Measurements from ENCODE around the gene SORCS2. TPM values are rescaled to one million over a fixed set of nuclear protein-coding genes. Genes with fewer than 3 reads are reported as not detected.

SORCS2 gene
- polyA plus RNA-seq, 1 donor = 6.9 TPM

DNA sequence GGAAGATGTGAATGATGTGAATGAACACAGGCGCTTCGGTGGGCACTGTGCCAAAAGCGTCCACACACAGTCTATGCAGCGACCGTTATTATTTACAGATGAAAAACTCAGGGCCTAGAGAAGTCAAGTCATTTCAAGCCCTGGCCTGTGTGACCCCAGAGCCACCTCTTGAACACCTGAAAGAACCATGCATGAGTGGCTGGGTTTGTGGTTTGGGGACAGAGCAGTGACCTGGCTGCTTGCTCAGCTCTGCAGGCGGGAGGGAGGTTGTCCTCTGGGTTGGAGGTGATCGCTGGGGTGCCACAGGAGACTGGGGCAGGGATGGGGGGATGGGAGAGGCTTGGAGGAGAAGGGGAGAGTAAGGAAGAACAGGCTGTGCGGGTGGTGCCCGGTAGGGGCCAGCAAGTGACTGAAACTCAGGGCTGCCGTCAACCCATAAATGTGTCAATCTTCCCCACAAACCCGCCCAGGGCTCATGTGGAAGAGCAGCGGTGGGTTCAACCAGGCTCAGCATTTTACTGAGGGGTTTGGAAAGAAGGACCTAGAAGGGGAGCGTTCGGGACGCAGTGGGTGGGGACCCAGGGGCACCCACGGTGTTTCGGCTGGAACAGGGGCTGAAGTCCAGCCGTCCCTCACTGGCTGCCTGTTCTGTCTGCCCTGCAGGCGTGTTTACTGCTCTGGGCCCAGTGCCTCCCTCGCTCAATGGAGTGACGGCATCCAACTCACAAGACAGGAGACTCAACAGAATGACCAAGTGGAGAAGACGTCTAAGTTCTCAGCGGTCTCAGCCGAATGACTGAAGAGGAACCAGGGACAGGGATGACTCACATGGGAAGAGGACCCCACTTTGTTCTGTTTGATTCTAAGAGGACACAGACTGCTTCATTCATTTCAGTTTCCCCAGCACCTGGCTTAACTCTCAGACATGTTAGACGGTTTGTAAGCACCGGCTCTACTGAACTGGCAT lies 579.5 kb downstream of the SORCS2 start:
- no peak for DNase-seq

DNA sequence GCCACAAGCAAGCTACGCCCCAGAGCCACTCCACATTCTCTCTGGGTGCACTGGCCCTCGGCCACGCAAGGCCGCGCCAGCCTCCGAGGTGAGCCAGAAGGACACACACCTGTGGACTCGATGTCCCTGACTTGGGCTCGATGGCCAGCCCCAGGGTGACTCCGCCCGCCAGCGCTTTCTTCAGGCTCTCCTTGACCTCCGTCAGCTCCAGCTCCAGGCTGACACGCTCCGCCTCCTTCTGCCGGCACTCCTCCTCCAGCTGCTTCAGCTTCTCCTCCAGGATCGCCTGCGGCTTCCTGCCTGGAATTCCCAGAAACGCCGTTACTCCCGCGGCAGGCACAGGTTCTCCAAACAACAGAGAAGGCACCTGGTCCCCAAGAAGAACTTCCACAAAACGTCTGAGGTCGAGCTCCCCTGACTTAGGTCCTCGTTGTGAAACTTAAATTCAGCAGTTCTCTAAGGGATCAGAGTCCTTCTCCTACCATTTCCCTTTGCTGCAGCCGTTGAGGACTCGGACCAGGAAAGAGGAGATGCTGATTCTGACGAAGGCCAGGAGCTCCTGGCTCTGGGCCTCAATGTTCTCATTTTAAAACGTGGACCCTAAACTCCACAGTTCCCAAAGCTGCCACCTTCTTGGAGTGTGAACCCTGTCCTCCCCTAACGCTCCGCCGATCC lies 580.5 kb downstream of the SORCS2 start:
- DNase-seq = no peak

DNA sequence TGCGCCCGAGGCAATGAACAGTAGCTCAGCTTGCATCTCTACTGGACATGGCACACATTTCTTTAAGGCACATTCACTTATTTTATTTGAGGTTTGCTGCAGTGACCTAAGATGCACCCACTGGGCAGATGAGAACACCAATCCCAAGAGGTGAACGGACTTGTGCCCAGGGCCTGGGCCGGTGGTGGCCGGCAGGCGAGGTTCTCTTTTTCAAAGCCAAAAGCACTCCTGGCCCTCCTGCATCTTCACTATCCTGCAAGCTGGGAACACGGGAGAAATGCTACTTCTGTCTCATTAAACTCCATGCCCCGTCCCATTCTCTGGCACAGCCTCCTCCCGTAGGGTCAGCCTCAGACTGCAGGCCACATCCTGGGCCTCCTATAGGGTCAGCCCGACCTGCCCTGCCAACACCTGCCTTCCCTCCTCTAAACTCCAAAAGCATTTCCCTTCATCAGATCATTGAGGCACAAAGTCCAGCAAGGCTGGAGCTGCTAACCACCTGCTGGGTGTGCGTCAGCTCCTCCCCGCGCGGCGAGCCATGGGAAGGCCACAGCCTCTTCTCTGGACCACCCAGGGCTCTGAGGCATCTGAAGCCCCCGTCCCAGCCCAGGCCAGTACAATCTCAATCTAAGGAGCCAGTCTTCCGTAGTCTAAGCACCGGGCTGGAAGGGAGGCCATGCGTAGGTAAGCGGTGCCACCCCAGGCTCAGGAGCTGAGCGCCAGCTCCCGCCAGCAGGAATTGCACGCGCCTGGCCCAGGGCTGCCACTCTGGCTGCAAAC lies 581.3 kb downstream of the SORCS2 start:
- no peak for DNase-seq

DNA sequence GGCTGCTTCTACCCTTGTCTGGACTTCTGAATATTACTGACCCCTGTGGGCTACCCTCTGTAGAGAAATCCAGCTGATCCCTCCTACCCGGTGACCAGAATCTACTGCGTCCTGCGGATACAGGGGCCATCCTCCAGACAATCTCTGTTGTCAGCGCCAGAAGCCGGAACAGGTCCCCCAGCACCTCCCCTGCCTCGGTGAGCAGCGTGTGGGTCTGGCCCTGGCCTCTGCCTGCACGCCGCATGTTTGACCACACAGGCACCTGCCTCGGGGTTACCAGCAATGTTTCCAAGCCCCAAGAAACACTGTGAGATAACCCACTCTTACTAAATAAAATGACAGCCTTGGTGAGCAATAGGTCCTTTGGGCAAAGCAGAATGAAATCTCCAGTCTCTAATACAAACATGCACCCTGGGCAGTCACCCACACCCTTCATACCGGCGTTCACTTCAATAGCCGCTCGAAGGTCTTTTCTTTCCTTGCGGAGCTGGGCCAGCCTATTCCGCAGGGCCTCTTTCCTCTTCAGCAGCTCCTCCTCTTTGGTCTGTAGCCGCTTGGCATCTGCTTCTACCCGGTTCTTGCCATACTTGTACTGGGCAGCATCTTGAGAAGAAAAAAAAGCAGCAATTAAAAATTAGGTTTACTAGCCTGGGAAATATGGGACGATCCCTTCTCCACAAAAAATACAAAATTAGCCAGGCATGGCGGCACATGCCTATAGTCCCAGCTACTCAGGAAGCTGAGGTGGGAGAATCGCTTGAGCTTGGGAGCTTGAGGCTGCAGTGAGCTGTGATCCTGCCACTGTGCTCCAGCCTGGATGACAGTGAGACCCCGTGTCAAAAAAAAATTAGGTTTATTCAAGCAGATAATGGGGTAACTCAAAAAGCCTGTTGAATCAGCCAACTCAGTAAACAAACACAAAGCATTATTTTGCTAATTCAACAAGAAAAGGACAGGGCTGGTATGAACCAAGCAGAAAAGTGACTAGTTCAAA lies 582.3 kb downstream of the SORCS2 start:
- no peak for DNase-seq

DNA sequence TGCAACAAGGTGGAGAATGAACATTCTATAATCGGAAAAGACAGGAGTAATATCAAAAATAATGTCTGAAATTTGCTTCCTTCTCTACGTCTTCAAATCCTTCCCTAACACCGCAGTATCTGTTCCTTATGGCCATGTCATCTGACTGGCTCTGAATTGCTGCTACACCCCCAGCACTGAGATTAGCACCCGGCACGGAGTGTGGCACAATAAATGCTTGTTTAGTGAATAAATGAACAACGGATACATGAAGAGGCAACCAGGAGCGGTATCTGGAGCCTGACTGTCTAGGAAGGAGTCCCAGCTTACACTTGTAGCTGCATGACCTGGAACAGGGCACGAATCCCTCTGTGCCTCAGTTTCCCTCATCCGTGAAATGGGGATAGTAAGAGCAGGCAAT lies 583.1 kb downstream of the SORCS2 start:
- no peak for DNase-seq

DNA sequence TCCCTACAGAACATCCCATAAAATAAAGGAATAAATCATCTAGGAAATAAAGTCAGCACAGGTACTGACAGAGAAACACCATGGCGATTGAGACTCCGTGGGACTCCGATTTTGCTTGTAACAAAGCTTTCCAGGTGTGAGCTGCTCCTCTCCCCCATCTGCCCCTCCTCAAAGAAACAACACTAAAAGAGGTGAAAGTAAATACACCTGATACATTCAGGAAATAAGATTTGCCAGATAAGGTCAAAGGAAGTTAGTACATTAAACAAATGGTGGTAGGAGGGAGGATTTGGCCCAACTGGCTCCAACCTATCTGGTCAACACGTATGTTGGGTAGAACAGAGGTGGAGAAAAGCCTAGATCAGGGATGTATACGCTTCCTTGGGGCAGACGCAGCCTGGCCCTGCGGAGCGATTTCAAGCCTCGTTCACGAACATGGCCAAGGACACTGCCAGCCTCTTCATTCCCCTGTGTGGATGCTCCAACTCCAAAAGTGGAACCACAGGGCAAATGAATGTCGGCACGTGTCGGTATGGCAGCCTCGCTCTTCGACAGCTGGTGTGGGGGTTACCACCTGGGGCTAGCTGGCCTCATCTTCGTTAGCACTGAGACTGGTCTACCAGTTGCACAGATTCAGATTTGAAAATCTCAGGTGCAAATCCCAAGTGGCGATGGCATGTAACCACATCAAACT lies 584.8 kb downstream of the SORCS2 start:
- DNase-seq = no peak

DNA sequence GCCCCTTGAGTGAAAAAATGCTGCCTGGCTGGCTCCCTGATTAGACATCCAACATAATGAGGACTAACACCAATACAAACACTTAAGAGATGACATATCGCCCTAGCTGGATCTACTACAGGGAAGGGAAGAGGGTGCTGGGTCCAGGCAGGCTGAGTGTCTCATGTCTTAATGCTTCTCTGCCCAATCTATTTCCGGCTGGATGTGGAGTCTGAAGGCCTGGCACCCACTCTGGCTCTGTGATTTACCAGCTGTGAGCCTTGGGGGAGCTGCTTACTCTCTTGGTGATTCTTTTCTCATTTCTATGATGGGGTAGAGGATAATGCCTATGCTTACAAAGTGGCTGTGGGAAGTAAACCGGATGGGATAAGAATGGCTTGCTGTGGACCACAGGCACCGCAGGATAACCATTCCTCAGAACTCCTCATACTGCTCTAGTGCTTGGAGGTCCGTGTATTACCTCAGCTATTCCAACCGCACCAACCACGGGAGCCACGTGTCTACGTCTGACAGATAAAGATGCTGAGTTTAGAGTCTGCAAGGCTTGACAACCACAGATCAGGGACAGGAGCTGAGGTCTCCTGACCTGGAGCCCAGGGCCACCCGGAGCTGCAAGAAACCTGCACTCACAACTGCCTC lies 585.7 kb downstream of the SORCS2 start:
- DNase-seq = no peak

DNA sequence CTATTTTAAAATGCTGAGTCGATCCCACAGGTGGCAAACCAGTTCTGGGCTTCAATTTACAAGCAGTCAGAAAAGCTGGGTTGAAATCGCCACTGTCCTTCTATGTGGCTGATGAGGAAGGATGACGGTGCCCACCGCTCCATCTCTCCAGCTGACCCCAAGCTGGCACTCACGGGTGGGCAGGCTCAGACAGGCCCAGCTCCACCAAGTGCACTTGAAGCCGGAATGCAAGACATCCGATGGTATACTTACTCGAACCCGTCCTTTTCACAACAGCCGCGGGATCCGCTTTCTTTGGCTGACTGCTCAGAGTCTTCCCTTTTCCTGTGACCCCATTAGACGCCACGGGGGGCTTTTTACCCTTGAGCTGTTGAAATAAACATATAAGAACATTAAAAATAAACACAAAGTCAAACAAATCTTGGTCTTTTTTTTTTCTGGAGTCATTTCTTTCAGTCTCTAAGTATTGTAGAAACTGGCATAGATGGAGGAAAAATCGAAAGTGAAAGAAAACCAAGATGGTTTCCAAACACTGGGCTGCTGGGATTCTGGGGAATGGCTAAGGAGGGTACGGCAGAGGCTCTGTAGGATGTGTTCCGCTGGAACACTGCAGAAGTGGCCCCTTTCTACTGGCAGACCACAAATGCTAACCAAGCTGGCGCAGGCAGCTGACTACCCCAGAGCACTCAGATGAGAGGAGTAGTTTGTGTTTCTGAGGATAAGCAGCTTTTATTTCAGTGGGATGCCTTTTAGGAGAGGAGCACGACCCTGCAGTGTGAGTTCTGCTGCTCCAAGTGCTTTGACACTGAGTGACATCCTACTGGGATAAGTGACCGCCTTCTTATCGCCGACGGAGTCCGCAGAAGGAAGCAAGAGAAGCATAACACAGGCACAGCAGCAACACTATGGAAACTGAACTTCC lies 586.4 kb downstream of the SORCS2 start:
- no peak for DNase-seq

DNA sequence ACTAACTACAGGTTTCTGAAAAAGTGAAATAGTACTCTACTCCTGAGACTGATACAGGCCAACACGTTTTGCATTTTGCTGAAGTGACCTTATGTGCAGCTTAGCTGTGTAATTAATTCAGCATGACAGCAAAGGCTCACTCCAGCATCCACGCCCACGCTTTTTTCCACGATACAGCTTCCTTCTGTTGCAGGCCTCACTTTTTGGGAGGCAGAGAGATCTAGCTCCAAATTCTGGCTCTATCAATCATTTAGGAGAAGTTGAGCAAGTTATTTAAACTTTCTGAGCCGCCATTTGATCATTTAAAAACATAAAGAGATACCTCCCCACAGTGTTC lies 587.1 kb downstream of the SORCS2 start:
- peak; percentile 65 for DNase-seq

DNA sequence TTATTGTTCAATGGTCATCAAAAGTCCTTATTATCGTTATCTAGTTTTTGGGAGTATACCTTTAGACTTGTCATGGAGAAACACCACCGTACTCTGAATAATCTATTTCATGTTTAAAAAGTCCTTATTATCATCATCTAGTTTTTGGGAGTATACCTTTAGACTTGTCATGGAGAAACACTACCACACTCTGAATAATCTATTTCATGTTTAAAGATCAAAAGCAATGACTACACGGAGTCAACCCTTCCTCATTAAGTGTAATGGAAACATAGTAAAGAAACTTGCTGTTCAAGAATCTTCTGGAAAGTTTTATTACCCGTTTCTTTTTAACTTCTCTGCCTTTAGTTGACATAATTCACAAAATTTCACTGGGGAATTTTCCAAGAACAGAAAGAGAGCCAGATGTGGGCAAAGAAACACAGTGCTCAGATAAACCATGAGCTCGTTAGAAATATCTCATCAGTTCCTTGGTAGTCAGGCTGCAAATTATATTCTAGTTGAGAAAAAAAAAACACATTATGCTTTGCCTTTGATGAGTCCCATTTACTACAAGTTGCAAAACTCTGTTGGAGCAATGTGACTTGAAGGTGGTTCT lies 588.5 kb downstream of the SORCS2 start:
- DNase-seq = no peak

DNA sequence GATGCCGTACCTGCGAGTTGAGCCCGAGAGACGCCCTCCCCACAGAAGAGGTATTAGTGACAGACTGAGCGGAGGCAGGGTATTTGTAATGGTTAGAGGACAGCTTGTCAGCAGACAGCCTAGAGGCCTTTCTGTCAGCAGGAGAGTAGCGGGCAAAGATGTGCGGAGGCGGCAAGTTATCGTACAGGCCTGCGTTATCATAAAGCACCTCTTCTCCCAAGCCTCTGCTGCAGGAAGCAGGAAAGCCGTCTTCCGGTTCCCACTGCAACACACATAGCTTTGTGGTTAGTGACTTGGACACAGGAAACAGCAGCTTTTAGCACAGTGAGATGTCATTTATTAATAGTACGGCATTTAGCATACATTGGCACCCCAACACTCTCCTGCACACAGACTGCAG lies 589.0 kb downstream of the SORCS2 start:
- DNase-seq = no peak

DNA sequence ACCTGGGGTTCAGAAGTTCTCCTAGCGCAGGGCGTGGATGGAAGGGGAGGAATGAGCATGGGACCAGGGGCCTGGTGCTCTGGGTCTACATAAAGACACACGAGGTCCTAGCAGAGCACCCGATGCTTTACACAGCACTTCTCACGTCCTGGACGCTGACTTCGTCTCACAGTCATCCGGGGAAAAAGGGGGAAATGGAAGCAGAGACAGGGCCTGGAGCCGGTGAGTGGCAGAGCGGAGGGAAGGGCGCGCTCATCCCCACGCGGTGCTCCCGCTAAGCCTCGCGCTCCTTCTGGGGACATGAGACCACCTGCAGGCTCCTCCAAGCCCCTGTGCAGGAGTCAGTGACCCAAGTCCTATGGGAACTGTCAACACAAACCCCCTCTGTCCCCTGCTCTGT lies 589.7 kb downstream of the SORCS2 start:
- no peak for DNase-seq

DNA sequence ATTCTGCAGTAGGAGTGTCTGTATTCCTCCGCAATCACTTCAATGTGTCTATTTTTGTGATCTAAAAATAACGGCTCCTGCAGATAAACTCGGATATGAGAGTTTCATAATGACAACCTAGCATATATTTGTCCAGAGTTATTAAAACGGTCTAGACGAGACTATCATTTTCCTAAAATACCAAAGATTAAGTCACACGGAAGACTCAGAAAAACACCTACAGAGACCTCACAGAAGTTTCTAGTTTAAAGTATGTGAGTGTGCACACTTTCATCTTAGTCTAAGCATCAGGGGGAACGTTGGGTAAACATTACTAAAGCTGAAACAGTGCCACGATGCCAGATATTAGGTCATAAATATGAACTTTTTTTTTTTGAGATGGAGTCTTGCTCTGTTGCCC lies 590.4 kb downstream of the SORCS2 start:
- DNase-seq = no peak

DNA sequence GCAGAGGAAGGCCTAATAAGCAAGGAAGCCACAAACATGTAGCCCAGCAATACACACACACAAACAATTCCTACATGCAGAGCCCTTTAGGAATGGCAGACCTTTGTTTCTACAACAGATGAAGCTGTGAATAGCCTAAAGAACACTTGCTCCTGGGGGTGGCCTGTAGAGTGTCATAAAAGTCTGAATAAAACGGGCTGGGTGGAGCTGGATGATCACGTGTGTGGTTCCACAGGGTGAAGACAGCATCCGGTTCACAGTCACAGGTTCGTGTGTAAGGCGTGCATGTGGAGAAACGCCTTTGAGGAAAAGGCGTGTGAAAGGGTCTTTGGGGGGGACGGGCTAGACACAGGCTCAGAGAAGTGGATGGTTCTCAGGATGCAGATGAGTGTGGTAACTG lies 591.2 kb downstream of the SORCS2 start:
- no peak for DNase-seq

DNA sequence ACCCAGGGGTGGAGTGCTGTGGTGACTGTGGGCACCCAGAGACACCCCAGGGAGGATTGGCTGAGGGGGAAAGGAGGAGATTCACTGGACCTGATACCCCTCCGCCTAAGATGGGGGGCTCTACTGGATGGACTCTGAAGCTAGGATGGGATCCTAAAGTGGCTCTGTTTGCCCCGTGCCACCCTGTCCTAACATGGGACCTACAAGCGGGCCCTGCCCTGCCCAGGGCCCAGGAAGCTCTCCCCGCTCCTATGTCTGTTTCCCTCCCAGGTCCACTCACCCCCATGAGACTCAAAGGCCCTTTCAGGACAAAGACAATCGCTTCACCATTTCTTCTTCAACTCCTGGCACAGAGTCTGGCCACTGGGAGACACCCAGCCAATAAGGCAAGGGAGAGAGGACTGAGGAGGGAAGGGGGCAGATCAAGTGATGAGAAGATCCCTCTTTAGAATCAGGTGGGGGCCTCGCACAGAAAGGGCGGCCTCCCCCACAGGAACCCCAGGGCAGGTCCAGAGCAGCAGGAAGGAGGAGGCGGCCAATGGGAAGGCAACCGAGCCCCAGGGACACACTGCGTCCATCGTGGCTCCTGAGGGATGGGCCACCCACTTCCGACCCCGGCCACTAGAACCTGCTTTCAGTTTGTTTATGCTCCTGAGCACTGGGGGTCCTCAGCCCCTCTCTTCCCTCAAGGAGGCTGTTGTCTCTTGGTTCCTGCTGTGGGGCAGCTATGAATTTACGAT lies 592.0 kb downstream of the SORCS2 start:
- DNase-seq = no peak

DNA sequence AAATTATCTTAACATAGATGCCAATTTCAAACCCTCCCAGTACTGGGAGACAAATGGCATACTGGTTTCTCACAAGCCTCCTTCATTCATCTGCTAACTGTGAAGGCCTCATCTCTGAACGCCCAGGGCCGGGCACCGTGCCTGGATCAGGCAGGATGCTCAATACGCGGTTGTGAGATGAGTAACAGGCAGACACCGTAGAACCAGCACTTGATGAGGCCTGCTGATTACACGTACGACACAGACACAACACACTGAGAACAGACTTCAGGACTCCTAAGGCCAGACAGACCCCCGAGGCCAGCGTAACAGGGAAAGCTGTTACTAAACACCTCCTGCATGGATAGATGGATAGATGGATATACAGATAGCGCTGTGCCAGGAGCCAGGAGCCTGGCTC lies 592.7 kb downstream of the SORCS2 start:
- DNase-seq = no peak

DNA sequence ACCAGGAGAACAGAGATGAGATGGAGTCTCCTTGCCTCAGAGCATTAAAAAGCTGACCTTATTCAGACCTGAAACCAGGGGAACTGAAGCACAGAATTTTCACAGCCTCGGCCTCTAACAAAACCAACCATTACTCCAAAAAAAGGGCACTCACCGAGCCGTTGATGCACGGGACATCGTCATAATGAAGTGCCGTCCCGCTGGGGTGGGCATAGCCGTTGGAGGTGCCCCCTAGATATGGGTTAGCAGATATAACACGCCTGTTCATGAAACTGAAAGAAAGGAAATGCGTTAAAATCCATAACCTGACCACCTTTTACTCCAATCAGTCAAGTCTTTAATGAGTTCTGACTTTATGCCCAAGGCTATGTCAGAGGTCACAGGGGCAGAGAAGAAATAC lies 593.7 kb downstream of the SORCS2 start:
- DNase-seq = no peak

DNA sequence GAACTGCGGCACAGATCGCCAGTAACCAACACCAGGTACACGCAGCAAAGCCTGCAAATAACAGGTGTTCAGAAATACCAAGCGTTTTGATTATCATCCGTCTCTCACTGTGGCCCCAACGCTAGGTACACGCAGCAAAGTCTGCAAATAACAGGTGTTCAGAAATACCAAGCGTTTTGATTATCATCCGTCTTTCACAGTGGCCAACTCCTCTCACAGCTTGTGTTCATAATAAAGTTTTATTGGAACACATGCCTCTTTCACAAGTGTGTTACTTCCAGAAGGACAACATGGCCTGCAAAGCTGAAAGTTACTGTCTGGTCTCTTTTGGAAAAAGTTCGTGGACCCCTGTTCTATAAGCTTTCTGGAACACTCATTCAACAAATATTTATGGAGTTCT lies 594.2 kb downstream of the SORCS2 start:
- no peak for DNase-seq

DNA sequence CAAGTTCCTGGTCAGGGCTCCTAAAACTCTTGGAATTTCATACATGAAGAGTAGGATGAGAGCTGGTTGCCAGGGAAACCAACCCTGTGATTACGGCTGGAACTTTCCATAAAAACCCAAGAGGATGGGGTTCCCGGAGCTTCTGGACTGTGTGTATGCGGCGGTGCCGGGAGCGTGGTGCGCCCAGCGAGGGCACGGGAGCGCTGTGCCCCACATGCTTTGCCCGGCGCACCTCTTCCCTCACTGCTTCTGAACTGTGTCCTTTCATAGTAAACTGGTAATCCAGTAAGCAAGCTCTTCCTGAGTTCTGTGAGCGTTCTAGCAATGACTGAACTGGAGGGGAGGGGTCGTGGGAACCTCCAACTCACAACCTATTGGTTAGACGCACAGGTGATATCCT lies 594.7 kb downstream of the SORCS2 start:
- DNase-seq = no peak
